HEK293 (cell line): ENCODE results near the gene OR5AL1.

Experiments used
- CTCF ChIA-PET: fragments of 350-600 bp; formaldehyde crosslinking; extraction: SDS; loops from one replicate; lab custom pipeline; 2021; ENCODE audit warnings: antibody characterized with exemption; lab: Yijun Ruan, JAX
- POLR2A ChIA-PET: fragments of 300-600 bp; formaldehyde crosslinking; extraction: SDS; loops from one replicate; lab custom pipeline; 2020; ENCODE audit warnings: antibody characterized with exemption, inconsistent platforms; lab: Yijun Ruan, JAX
- H3K27ac ChIP-seq: fragments of 200-500 bp; sonication (Bioruptor generic); 2 replicates; pipeline ENCODE4 v1.5.1; 2014; ENCODE audit warnings: low read depth, low read length, control low read depth, inconsistent platforms; ENCODE audit errors: extremely low read depth
- H3K36me3 ChIP-seq, 2 experiments: fragments of 200-500 bp in 1 of 2; sonication (Bioruptor generic) in 1 of 2; 1 replicate in 1 of 2; 2 replicates in 1 of 2; pipeline ENCODE4 v1.5.1; 2014 to 2017; ENCODE audit warnings: inconsistent platforms in 2 of 2, low read length in 2 of 2; ENCODE audit not compliant: control insufficient read depth in 2 of 2, insufficient read depth in 1 of 2
- H3K4me1 ChIP-seq: fragments of 200-500 bp; sonication (Bioruptor generic); 2 replicates; pipeline ENCODE4 v1.5.1; 2014; ENCODE audit warnings: mild to moderate bottlenecking, low read length, inconsistent platforms; ENCODE audit not compliant: control insufficient read depth, insufficient read depth
- H3K4me3 ChIP-seq: 2 replicates; pipeline ENCODE4 v1.5.1; 2011; ENCODE audit warnings: low read depth, mild to moderate bottlenecking, control low read depth, low read length, moderate library complexity
- H3K9me3 ChIP-seq: fragments of 200-500 bp; sonication (Bioruptor generic); 2 replicates; pipeline ENCODE4 v1.5.1; 2014; ENCODE audit warnings: low read depth, low read length, inconsistent platforms; ENCODE audit not compliant: control insufficient read depth, insufficient read depth
- KLF1 ChIP-seq: fragments of 450-650 bp; formaldehyde crosslinking; IDR thresholded peaks from 2 replicates; pipeline ENCODE4 v1.5.1; 2016; ENCODE audit warnings: missing biosample characterization, missing genetic modification characterization
- KLF9 ChIP-seq: fragments of 450-650 bp; formaldehyde crosslinking; IDR thresholded peaks from 2 replicates; pipeline ENCODE4 v1.5.1; 2016; ENCODE audit warnings: missing biosample characterization, missing genetic modification characterization, low read depth
- PBX3 ChIP-seq: sonication (generic); formaldehyde crosslinking; IDR thresholded peaks from 2 replicates; pipeline ENCODE4 v1.8.1; 2022; ENCODE audit warnings: mild to moderate bottlenecking, moderate library complexity, missing genetic modification reagents
- SCRT2 ChIP-seq: fragments of 450-650 bp; formaldehyde crosslinking; IDR thresholded peaks from 2 replicates; pipeline ENCODE4 v1.5.1; 2016; ENCODE audit warnings: missing biosample characterization, missing genetic modification characterization
- ZEB2 ChIP-seq: fragments of 450-650 bp; formaldehyde crosslinking; IDR thresholded peaks from 2 replicates; pipeline ENCODE4 v1.5.1; 2016; ENCODE audit warnings: missing biosample characterization, missing genetic modification characterization
- ZNF138 ChIP-seq: fragments of 450-650 bp; formaldehyde crosslinking; IDR thresholded peaks from 2 replicates; pipeline ENCODE4 v1.5.1; 2016; ENCODE audit warnings: missing biosample characterization, missing genetic modification characterization, borderline replicate concordance
- ZNF146 ChIP-seq: fragments of 450-650 bp; formaldehyde crosslinking; IDR thresholded peaks from 2 replicates; pipeline ENCODE4 v1.5.1; 2016; ENCODE audit warnings: missing biosample characterization, missing genetic modification characterization
- ZNF223 ChIP-seq: fragments of 450-650 bp; formaldehyde crosslinking; IDR thresholded peaks from 2 replicates; pipeline ENCODE4 v1.5.1; 2016; ENCODE audit warnings: missing biosample characterization, missing genetic modification characterization
- ZNF324 ChIP-seq: fragments of 450-650 bp; formaldehyde crosslinking; IDR thresholded peaks from 2 replicates; pipeline ENCODE4 v1.5.1; 2016; ENCODE audit warnings: missing biosample characterization, missing genetic modification characterization
- ZNF548 ChIP-seq: fragments of 450-650 bp; formaldehyde crosslinking; IDR thresholded peaks from 2 replicates; pipeline ENCODE4 v1.5.1; 2016; ENCODE audit warnings: missing biosample characterization, missing genetic modification characterization
- ZNF777 ChIP-seq: fragments of 450-650 bp; formaldehyde crosslinking; IDR thresholded peaks from 2 replicates; pipeline ENCODE4 v1.5.1; 2017; ENCODE audit warnings: missing biosample characterization, missing genetic modification characterization, borderline replicate concordance
- TF ChIP-seq, protein P1 (sequence below): fragments of 450-650 bp; formaldehyde crosslinking; IDR thresholded peaks from 2 replicates; pipeline ENCODE4 v1.5.0; 2017; ENCODE audit warnings: missing biosample characterization, missing genetic modification characterization, borderline replicate concordance
- TF ChIP-seq, protein P2 (sequence below): fragments of 450-650 bp; formaldehyde crosslinking; conservative IDR thresholded peaks from 2 replicates; pipeline ENCODE4 v1.5.1; 2016; ENCODE audit warnings: low read depth, missing biosample characterization, missing genetic modification characterization

OR5AL1 gene

DNA sequence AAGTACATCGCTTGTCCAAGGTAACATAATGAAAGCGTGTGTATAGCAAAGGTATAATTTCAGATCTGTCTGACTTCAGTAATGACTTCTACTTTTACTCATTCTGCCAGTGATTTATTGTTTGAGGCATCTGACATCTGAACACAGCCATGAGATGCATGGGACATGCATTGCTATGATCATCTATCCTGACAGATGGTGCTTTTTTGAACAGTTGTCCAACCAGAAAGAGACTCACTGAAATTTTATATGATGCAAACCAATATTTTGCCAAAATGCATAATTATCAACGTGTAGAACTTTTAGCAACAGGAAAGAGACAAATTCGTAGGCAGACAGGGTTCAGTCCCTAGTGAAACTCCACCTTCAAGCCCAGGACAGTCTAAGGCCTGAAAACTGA is 41.0 kb downstream of the OR5AL1 start (continued):
- TF ChIP-seq, protein P1, sequence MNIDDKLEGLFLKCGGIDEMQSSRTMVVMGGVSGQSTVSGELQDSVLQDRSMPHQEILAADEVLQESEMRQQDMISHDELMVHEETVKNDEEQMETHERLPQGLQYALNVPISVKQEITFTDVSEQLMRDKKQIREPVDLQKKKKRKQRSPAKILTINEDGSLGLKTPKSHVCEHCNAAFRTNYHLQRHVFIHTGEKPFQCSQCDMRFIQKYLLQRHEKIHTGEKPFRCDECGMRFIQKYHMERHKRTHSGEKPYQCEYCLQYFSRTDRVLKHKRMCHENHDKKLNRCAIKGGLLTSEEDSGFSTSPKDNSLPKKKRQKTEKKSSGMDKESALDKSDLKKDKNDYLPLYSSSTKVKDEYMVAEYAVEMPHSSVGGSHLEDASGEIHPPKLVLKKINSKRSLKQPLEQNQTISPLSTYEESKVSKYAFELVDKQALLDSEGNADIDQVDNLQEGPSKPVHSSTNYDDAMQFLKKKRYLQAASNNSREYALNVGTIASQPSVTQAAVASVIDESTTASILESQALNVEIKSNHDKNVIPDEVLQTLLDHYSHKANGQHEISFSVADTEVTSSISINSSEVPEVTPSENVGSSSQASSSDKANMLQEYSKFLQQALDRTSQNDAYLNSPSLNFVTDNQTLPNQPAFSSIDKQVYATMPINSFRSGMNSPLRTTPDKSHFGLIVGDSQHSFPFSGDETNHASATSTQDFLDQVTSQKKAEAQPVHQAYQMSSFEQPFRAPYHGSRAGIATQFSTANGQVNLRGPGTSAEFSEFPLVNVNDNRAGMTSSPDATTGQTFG (tag by site-specific recombination): no peak
- no peak for TF ChIP-seq ZNF138 (tag by site-specific recombination)
- no peak for TF ChIP-seq ZNF777 (tag by site-specific recombination)

DNA sequence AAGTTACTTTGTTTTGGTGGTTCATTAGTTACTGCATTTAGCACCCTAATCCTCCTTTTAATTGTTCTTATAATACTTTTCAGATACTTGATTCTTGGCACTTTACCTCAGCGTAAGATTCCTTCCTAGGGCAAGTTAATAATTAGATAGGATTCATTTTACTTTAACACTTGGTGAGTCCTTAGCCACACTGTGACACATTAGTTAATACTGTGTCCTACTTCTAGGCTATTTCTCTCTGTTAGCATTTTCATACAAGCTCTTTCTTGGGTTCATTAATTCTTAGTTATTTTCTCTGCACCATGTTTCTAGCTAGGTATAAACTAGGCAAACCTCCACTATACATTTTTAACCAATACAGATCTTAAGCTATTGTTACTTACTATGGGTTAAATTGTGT is 44.6 kb downstream of the OR5AL1 start:
- Histone ChIP-seq H3K36me3 (no peaks in the 10 kb centered on the region), H3K27ac (no peak overlapping the region), H3K4me3 (no peak overlapping the region), H3K4me1 (no peaks in the 10 kb centered on the region), H3K9me3 (no peaks in the 10 kb centered on the region)
- CTCF ChIA-PET: no interaction called here
- TF ChIP-seq SCRT2 (tag by site-specific recombination) (no peak), PBX3 (no peak), ZNF548 (tag by site-specific recombination) (no peak), ZEB2 (tag by site-specific recombination) (no peak), ZNF324 (no peak), ZNF146 (tag by site-specific recombination) (no peak), ZNF223 (no peak), KLF9 (tag by site-specific recombination) (no peak), KLF1 (tag by site-specific recombination) (no peak)
- TF ChIP-seq, protein P2, sequence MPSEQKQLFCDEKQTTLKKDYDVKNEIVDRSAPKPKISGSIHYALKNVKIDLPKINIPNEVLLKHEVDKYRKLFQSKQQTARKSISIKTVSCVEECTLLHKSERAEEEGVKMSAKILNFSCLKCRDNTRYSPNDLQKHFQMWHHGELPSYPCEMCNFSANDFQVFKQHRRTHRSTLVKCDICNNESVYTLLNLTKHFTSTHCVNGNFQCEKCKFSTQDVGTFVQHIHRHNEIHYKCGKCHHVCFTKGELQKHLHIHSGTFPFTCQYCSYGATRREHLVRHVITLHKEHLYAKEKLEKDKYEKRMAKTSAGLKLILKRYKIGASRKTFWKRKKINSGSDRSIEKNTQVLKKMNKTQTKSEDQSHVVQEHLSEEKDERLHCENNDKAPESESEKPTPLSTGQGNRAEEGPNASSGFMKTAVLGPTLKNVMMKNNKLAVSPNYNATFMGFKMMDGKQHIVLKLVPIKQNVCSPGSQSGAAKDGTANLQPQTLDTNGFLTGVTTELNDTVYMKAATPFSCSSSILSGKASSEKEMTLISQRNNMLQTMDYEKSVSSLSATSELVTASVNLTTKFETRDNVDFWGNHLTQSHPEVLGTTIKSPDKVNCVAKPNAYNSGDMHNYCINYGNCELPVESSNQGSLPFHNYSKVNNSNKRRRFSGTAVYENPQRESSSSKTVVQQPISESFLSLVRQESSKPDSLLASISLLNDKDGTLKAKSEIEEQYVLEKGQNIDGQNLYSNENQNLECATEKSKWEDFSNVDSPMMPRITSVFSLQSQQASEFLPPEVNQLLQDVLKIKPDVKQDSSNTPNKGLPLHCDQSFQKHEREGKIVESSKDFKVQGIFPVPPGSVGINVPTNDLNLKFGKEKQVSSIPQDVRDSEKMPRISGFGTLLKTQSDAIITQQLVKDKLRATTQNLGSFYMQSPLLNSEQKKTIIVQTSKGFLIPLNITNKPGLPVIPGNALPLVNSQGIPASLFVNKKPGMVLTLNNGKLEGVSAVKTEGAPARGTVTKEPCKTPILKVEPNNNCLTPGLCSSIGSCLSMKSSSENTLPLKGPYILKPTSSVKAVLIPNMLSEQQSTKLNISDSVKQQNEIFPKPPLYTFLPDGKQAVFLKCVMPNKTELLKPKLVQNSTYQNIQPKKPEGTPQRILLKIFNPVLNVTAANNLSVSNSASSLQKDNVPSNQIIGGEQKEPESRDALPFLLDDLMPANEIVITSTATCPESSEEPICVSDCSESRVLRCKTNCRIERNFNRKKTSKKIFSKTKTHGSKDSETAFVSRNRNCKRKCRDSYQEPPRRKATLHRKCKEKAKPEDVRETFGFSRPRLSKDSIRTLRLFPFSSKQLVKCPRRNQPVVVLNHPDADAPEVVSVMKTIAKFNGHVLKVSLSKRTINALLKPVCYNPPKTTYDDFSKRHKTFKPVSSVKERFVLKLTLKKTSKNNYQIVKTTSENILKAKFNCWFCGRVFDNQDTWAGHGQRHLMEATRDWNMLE (tag by site-specific recombination): no peak
- POLR2A ChIA-PET: no interaction called here
